ENCODE data around the gene CPNE1.

The CPNE1 gene

GRCh38 chr20:35653893-35654292 lies 10.8 kb downstream of the CPNE1 start:
- DNase-seq (ENCODE audit: low spot score): no peak

- DNase-seq (ENCODE audit: low spot score): no peak
These were observed 11.3 kb downstream of the CPNE1 start for GRCh38 chr20:35653430-35653734.

- no peak for DNase-seq (ENCODE audit: low spot score)
These were observed 11.9 kb downstream of the CPNE1 start for GRCh38 chr20:35652641-35653429.

GRCh38 chr20:35651958-35652357 lies 12.7 kb downstream of the CPNE1 start:
- no peak for DNase-seq (ENCODE audit: low spot score)

GRCh38 chr20:35650632-35651031 lies 14.1 kb downstream of the CPNE1 start:
- no peak for DNase-seq (ENCODE audit: low spot score)

GRCh38 chr20:35648836-35649235 lies 15.9 kb downstream of the CPNE1 start:
- no peak for DNase-seq (ENCODE audit: low spot score)

GRCh38 chr20:35644806-35645205 lies 19.9 kb downstream of the CPNE1 start:
- no peak for DNase-seq (ENCODE audit: low spot score)

- DNase-seq (ENCODE audit: low spot score): no peak
These were observed 21.7 kb downstream of the CPNE1 start for GRCh38 chr20:35643045-35643444.

GRCh38 chr20:35641743-35642142 lies 23.0 kb downstream of the CPNE1 start:
- DNase-seq (ENCODE audit: low spot score): no peak

- DNase-seq (ENCODE audit: low spot score): no peak
These were observed 24.0 kb downstream of the CPNE1 start for GRCh38 chr20:35640724-35641123.

GRCh38 chr20:35638751-35639150 lies 25.9 kb downstream of the CPNE1 start:
- no peak for DNase-seq (ENCODE audit: low spot score)

GRCh38 chr20:35637276-35637675 lies 27.4 kb downstream of the CPNE1 start:
- DNase-seq (ENCODE audit: low spot score): peak; percentile 54

GRCh38 chr20:35636095-35636494 lies 28.6 kb downstream of the CPNE1 start:
- DNase-seq (ENCODE audit: low spot score): no peak

- no peak for DNase-seq (ENCODE audit: low spot score)
These were observed 29.0 kb downstream of the CPNE1 start for GRCh38 chr20:35635652-35636051.

GRCh38 chr20:35632539-35633115 lies 32.1 kb downstream of the CPNE1 start:
- no peak for DNase-seq (ENCODE audit: low spot score)

- no peak for DNase-seq (ENCODE audit: low spot score)
These were observed 34.1 kb downstream of the CPNE1 start for GRCh38 chr20:35630636-35631035.

GRCh38 chr20:35629427-35630145 lies 35.1 kb downstream of the CPNE1 start:
- DNase-seq (ENCODE audit: low spot score): no peak

- DNase-seq (ENCODE audit: low spot score): no peak
These were observed 37.6 kb downstream of the CPNE1 start for GRCh38 chr20:35627121-35627520.

GRCh38 chr20:35626386-35627001 lies 38.2 kb downstream of the CPNE1 start:
- no peak for DNase-seq (ENCODE audit: low spot score)

- DNase-seq (ENCODE audit: low spot score): no peak
These were observed 38.9 kb downstream of the CPNE1 start for GRCh38 chr20:35625584-35626385.

- DNase-seq (ENCODE audit: low spot score): no peak
These were observed 43.1 kb downstream of the CPNE1 start for GRCh38 chr20:35621560-35621946.

Measured in putamen (tissue), 1 donor.